GM23338 (cell line): ENCODE measurements around the gene LIPM. TPM values are rescaled to one million over a fixed set of nuclear protein-coding genes. Genes with fewer than 3 reads are reported as not detected.

Source experiments
- polyA plus RNA-seq: library from polyadenylated mRNA; unstranded; fragments of >200 nt; fragmentation: Nextera tagmentation; extraction: Ambion mirVana; gene quantifications from 2 replicates; pipeline ENCODE4 v1.2.1, GENCODE V29; 2016
- total RNA-seq: library from RNA; depleted of rRNA; stranded (reverse); fragments of >200 nt; shearing (Covaris generic); gene quantifications from 2 replicates; pipeline ENCODE4 v1.2.3, GENCODE V29; 2014; rRNA removed

LIPM gene
- total and polyA plus RNA-seq, 2 experiments from 2014 or later: not detected

Other genes starting within 250 kb of the LIPM start
- 7.7 and 15.2 TPM in 2 replicates for gene RNLS, start 219.4 kb upstream of the LIPM start, total RNA-seq
- gene RNLS, start 219.4 kb upstream of the LIPM start, polyA plus RNA-seq: 5.7 and 8.8 TPM in 2 replicates
- 0.04 and 0.14 TPM in 2 replicates for gene LIPJ, start 216.0 kb upstream of the LIPM start, total RNA-seq
- not detected in 2 replicates for gene LIPJ, start 216.0 kb upstream of the LIPM start, polyA plus RNA-seq
- gene LIPF, start 138.3 kb upstream of the LIPM start, total RNA-seq: not detected in 2 replicates
- not detected in 2 replicates for gene LIPF, start 138.3 kb upstream of the LIPM start, polyA plus RNA-seq
- gene LIPK, start 96.5 kb upstream of the LIPM start, total RNA-seq: not detected in 2 replicates
- not detected in 2 replicates for gene LIPK, start 96.5 kb upstream of the LIPM start, polyA plus RNA-seq
- not detected in 2 replicates for gene LIPN, start 42.7 kb upstream of the LIPM start, total RNA-seq
- gene LIPN, start 42.7 kb upstream of the LIPM start, polyA plus RNA-seq: not detected in 2 replicates
- gene ANKRD22, start 49.1 kb downstream of the LIPM start, total RNA-seq: not detected in 2 replicates
- not detected in 2 replicates for gene ANKRD22, start 49.1 kb downstream of the LIPM start, polyA plus RNA-seq
- 11.5 and 12.5 TPM in 2 replicates for gene STAMBPL1, start 77.5 kb downstream of the LIPM start, total RNA-seq
- 1.8 and 2.5 TPM in 2 replicates for gene STAMBPL1, start 77.5 kb downstream of the LIPM start, polyA plus RNA-seq
- gene ACTA2, start 150.0 kb downstream of the LIPM start, total RNA-seq: 2.4 and 9.4 TPM in 2 replicates
- gene ACTA2, start 150.0 kb downstream of the LIPM start, polyA plus RNA-seq: 3.4 and 3.9 TPM in 2 replicates
- gene FAS, start 188.1 kb downstream of the LIPM start, total RNA-seq: 3.1 and 4.3 TPM in 2 replicates
- gene FAS, start 188.1 kb downstream of the LIPM start, polyA plus RNA-seq: 3.1 and 3.5 TPM in 2 replicates